GM12873 (cell line): Measurements from ENCODE around the gene CELF1.

ENCODE experiments used
- TF ChIP-seq, protein P1 (sequence below): IDR thresholded peaks from 2 replicates; pipeline ENCODE4 v1.5.1; 2012; ENCODE audit warnings: low read depth, mild to moderate bottlenecking, moderate library complexity, low read length, control low read depth; ENCODE audit not compliant: insufficient read depth; ENCODE audit errors: missing control alignments

Gene CELF1

DNA sequence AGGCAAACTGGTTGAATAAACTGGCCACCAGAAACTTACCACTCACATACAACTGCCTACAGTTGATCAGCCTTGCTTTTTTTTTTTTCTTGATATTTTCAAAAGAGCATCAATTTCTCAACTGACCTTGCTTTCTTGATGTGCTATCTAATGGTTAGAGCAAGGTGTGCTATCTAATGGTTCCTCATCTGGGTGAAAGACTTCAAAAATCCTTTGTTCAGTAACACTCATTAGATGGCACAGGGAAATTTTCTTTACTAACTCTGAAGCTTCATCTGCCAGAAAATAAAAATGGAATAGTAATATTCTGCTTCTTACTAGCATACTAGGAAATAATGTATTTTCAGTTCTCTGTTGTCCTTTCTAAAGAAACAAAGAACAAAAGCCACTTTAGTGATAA, 52.8 kb downstream of the CELF1 start:
- TF ChIP-seq, protein P1, sequence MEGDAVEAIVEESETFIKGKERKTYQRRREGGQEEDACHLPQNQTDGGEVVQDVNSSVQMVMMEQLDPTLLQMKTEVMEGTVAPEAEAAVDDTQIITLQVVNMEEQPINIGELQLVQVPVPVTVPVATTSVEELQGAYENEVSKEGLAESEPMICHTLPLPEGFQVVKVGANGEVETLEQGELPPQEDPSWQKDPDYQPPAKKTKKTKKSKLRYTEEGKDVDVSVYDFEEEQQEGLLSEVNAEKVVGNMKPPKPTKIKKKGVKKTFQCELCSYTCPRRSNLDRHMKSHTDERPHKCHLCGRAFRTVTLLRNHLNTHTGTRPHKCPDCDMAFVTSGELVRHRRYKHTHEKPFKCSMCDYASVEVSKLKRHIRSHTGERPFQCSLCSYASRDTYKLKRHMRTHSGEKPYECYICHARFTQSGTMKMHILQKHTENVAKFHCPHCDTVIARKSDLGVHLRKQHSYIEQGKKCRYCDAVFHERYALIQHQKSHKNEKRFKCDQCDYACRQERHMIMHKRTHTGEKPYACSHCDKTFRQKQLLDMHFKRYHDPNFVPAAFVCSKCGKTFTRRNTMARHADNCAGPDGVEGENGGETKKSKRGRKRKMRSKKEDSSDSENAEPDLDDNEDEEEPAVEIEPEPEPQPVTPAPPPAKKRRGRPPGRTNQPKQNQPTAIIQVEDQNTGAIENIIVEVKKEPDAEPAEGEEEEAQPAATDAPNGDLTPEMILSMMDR = no peak

DNA sequence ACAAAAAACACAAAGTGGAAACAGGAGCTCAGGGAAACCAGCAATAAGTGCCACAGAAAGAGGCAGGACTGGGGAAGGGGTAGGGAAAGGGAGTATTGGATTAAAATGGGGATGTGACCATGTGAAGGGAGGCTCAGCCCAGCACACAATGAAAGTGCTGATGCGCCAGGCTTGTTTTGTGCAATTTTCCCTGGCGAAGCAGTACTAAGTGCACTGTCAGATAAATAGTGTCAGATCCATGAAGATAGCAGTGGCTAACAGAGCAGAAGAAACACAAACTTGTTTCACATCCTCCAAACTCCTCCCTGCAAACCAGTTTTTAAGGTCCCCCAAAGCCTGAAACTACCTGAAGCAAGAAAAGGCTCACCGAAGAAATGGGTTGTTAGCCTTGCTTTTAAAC, 53.3 kb downstream of the CELF1 start:
- TF ChIP-seq, protein P1 = no peak

DNA sequence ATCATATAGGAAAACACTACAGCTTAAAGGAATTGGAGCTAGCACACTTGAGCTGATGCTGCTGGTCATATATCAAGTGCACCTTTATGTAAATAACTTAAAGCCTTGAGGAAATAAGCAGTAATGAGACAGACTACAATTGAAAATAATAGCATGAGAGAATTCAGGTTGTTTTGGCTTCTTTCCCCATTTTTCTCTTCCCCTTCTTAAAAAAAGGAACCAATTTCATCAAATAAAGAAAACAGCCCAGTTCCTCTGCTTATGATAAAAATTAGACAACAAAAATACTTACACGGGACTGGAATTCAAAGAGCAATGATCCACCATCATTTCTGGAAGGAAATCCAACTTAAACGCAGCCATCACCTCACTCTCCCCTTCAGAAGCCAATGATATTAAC, 53.8 kb downstream of the CELF1 start:
- TF ChIP-seq, protein P1 = no peak

DNA sequence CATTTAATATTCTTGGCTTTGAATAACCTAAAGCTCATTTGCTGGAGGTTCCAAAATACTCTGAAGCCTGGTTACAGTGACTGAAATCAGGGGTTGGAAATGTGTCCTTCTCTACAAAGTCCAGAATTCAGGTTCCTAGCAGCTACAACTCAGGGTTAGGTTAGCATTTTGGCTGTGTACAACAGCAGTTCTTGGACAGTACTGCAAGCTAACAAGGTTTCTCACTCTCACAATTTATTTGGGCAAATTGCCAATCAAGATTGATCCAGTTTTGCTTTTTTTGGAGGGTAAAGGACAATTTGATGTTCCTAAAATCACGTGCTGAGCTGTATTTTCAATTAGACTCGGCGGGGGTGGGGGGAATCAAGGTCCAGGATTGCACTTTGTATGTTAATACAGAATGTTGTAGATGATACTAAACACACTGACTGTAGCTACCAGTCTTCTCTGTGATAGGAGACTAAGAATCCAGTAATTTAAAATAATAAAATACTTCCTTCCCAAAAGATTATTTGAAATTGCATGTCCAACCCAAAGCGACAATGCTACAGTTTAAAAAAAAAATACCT, 54.3 kb downstream of the CELF1 start:
- TF ChIP-seq, protein P1 = no peak

DNA sequence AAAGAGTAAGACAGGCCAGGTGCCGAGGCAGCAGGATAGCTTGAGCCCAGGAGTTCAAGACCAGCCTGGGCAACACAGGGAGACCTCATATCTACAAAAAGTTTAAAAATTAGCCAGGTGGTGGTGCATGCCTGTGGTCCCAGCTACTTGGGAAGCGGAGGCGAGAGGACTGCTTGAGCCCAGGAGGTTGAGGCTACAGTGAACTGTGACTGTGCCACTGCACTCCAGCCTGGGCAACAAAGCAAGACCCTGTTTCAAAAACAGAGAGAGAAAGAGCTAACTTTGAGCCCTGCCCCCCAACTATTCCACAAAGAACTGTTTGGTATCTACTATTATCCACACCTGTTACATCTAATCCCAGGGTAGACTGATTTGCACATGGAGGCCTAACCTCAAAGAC, 54.8 kb downstream of the CELF1 start:
- TF ChIP-seq, protein P1 = no peak

DNA sequence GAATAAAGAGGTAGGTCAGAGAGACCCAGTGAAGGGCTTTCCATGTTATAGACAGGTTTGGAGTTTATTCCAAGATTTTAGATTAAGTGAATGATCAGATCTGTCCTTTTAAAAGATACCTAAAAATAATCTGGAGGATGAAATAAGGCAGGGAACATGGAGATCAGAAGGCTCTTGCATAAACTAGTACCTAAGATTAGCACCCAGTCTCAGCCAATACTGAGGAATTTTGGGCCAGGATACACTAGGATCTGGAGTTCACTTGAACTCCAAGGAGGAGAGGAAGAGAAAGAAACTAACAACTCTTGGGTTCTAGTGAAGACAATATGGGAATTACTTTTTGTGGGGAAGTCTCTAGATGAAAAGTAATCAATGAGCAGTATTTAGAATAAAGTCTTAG, 56.1 kb downstream of the CELF1 start:
- TF ChIP-seq, protein P1 = no peak

DNA sequence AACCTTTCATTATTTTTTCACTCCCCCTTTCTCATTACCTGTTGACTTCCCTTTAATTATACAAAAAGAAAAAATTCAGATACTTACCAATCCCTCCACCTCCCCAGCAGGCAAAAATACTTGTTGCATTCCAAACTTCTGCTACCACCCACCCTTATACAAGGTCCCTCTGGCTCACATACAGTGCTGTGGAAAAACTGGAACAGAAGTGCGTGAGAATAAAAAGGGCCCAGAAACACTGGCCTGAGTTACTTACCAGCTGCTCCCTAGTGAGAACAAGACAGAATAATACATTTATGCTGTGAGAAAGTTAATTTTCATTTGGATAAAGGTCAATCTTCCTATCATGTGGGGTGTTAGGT, 57.1 kb downstream of the CELF1 start:
- TF ChIP-seq, protein P1 = no peak
